GM12891 (cell line): ENCODE data around the gene NEK7.
"Not testable (repeated sequence)": the region's sequence is repeated elsewhere in the genome, so short reads cannot be mapped to it uniquely, and the experiment has no call there.

Source experiments
- POLR2A ChIP-seq: IDR thresholded peaks from 2 replicates; pipeline ENCODE4 v1.6.1; 2011; ENCODE audit warnings: low read depth, low read length, control low read depth
- TAF1 ChIP-seq: IDR thresholded peaks from 2 replicates; pipeline ENCODE4 v1.6.1; 2011; ENCODE audit warnings: low read depth, low read length, control low read depth

DNA sequence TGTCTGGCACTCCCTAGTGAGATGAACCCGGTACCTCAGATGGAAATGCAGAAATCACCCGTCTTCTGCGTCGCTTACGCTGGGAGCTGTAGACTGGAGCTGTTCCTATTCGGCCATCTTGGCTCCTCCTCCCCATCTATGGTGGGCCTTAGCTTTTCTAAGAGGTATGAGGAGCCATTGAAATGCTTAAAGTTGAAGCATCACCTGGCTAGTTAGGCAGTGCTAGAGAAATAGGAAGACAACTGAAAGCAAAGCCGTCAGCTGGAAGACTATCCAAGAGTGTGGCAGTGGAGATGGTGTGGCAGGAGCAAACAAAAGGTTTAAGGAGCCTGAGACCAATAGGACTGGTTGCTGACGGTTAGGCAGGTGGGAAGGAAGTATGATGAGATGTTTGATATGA lies 158.5 kb downstream of the NEK7 start:
- TF ChIP-seq POLR2A, TAF1: not testable (repeated sequence)
